IMR-90 (cell line): ENCODE data around the gene NUTM2A. TPM values are rescaled to one million over a fixed set of nuclear protein-coding genes. Genes with fewer than 3 reads are reported as not detected.
"Not testable (repeated sequence)": the region's sequence is repeated elsewhere in the genome, so short reads cannot be mapped to it uniquely, and the experiment has no call there.

Source experiments
- ATAC-seq: fragments of 200-7000 bp; cut with Tn5 transposase; 2 replicates; pipeline ENCODE4 v1.9.1; 2020; ENCODE audit warnings: low read depth, mild to moderate bottlenecking, moderate library complexity
- BruUV-seq: library from RNA; stranded (reverse); fragments of 400-500 nt; replicated peaks from 2 replicates; lab custom pipeline; 2021; lab: Mats Ljungman, UMichigan
- CTCF ChIA-PET: fragments of 300-600 bp; formaldehyde crosslinking; extraction: SDS; loops from one replicate; lab custom pipeline; 2021; ENCODE audit warnings: antibody characterized with exemption; lab: Yijun Ruan, JAX
- POLR2A ChIA-PET: fragments of 300-600 bp; sonication (Branson Sonifier 250); formaldehyde crosslinking; loops from one replicate; lab custom pipeline; 2022; ENCODE audit warnings: antibody characterized with exemption; ENCODE audit not compliant: unreplicated experiment; lab: Charles Lee
- DNase-seq: peaks from one replicate; pipeline ENCODE4 v3.0.0; 2013
- H2AFZ ChIP-seq: replicated peaks from 2 replicates; pipeline ENCODE3; 2013; ENCODE audit warnings: low read length, mild to moderate bottlenecking; ENCODE audit not compliant: poor library complexity
- H2AK5ac ChIP-seq: 2 replicates; pipeline ENCODE4 v1.6.1; 2013; ENCODE audit warnings: low read depth, low read length, inconsistent platforms
- H2AK9ac ChIP-seq: replicated peaks from 2 replicates; pipeline ENCODE3; 2013; ENCODE audit warnings: mild to moderate bottlenecking, low read depth, low read length, moderate library complexity; ENCODE audit not compliant: poor library complexity
- H2BK120ac ChIP-seq: 2 replicates; pipeline ENCODE4 v1.6.1; 2013; ENCODE audit warnings: low read depth, low read length, inconsistent platforms
- H2BK15ac ChIP-seq: 3 replicates; pipeline ENCODE4 v1.6.1; 2013; ENCODE audit warnings: low read depth, low read length, inconsistent platforms
- H2BK20ac ChIP-seq: 2 replicates; pipeline ENCODE4 v1.6.1; 2013; ENCODE audit warnings: low read depth, mild to moderate bottlenecking, inconsistent platforms, low read length, moderate library complexity
- H2BK5ac ChIP-seq: 2 replicates; pipeline ENCODE4 v1.6.1; 2013; ENCODE audit warnings: mild to moderate bottlenecking, low read depth, low read length, inconsistent platforms; ENCODE audit not compliant: poor library complexity, severe bottlenecking
- H3K14ac ChIP-seq: replicated peaks from 2 replicates; pipeline ENCODE4 v1.6.1; 2013; ENCODE audit warnings: low read depth, low read length, inconsistent platforms
- H3K18ac ChIP-seq: 2 replicates; pipeline ENCODE4 v1.6.1; 2013; ENCODE audit warnings: low read depth, low read length, control low read depth
- H3K23ac ChIP-seq: 2 replicates; pipeline ENCODE4 v1.6.1; 2013; ENCODE audit warnings: low read depth, low read length, inconsistent platforms
- H3K27ac ChIP-seq: 2 replicates; pipeline ENCODE4 v1.5.1; 2013; ENCODE audit warnings: mild to moderate bottlenecking, control low read depth, low read length; ENCODE audit not compliant: insufficient read depth
- H3K27me3 ChIP-seq: 2 replicates; pipeline ENCODE4 v1.6.1; 2013; ENCODE audit warnings: low read length; ENCODE audit not compliant: control insufficient read depth, insufficient read depth
- H3K36me3 ChIP-seq: 2 replicates; pipeline ENCODE4 v1.6.1; 2013; ENCODE audit warnings: low read length, mixed read lengths; ENCODE audit not compliant: control insufficient read depth, insufficient read depth
- H3K4ac ChIP-seq: 2 replicates; pipeline ENCODE4 v1.6.1; 2013; ENCODE audit warnings: low read depth, low read length, inconsistent platforms
- H3K4me1 ChIP-seq: 2 replicates; pipeline ENCODE4 v1.6.1; 2013; ENCODE audit warnings: low read length, mixed read lengths; ENCODE audit not compliant: control insufficient read depth, insufficient read depth
- H3K4me2 ChIP-seq: 2 replicates; pipeline ENCODE4 v1.6.1; 2013; ENCODE audit warnings: low read depth, mild to moderate bottlenecking, control low read depth, low read length, moderate library complexity
- H3K4me3 ChIP-seq: 2 replicates; pipeline ENCODE4 v1.5.1; 2013; ENCODE audit warnings: low read depth, mild to moderate bottlenecking, control low read depth, low read length, moderate library complexity; ENCODE audit not compliant: insufficient read depth
- H3K56ac ChIP-seq: 2 replicates; pipeline ENCODE4 v1.6.1; 2013; ENCODE audit warnings: low read length, inconsistent platforms; ENCODE audit not compliant: insufficient read depth; ENCODE audit errors: extremely low read depth
- H3K79me1 ChIP-seq, 2 experiments: 2 replicates each; pipeline ENCODE4 v1.6.1; 2013; ENCODE audit warnings: low read length in 2 of 2, inconsistent platforms in 1 of 2, low read depth in 1 of 2
- H3K9ac ChIP-seq: 2 replicates; pipeline ENCODE4 v1.6.1; 2013; ENCODE audit warnings: low read depth, low read length, control low read depth
- H3K9me1 ChIP-seq: 2 replicates; pipeline ENCODE4 v1.6.1; 2013; ENCODE audit warnings: low read length, inconsistent platforms; ENCODE audit not compliant: insufficient read depth
- H3K9me3 ChIP-seq: 2 replicates; pipeline ENCODE4 v1.6.1; 2013; ENCODE audit warnings: low read length; ENCODE audit not compliant: control insufficient read depth, insufficient read depth
- H4K20me1 ChIP-seq: 2 replicates; pipeline ENCODE4 v1.6.1; 2013; ENCODE audit warnings: low read length, inconsistent platforms; ENCODE audit not compliant: insufficient read depth
- H4K5ac ChIP-seq: 2 replicates; pipeline ENCODE4 v1.6.1; 2013; ENCODE audit warnings: mild to moderate bottlenecking, low read depth, low read length, control low read depth
- H4K8ac ChIP-seq, 2 experiments: 2 replicates each; pipeline ENCODE4 v1.6.1; 2013; ENCODE audit warnings: low read depth in 2 of 2, low read length in 2 of 2, control low read depth in 1 of 2, inconsistent platforms in 1 of 2
- H4K91ac ChIP-seq: 2 replicates; pipeline ENCODE4 v1.6.1; 2013; ENCODE audit warnings: low read depth, low read length, inconsistent platforms; ENCODE audit not compliant: insufficient read depth
- WGBS, 2 experiments: methylation state at CpG; one replicate each; pipeline versions ENCODE4 v1.1.5 to v1.1.7; 2013; ENCODE audit warnings: missing lambda C conversion rate in 2 of 2; ENCODE audit not compliant: insufficient read length in 1 of 2; ENCODE audit errors: extremely low coverage in 2 of 2; 5-methylcytosine and 5-hydroxymethylcytosine counted together
- dilution Hi-C: fragments of 300-500 bp; cut with HindIII; formaldehyde crosslinking; loops from one replicate; pipeline ENCODE4 v1.14.3; 2018; ENCODE audit warnings: low sequenced_read_pairs; ENCODE audit not compliant: unreplicated experiment
- in situ Hi-C: fragments of 300-500 bp; cut with MboI; formaldehyde crosslinking; loops from 3 replicates; pipeline ENCODE4 v1.14.3; 2019; ENCODE audit warnings: low sequenced_read_pairs, inconsistent platforms, mixed read lengths
- intact Hi-C: fragments of 100-400 bp; cut with micrococcal nuclease; formaldehyde crosslinking; loops from 2 replicates; pipeline ENCODE4 v1.10.0; 2022
- polyA plus RNA-seq, 3 experiments: library from polyadenylated mRNA; depleted of rRNA; stranded (reverse); fragments of >200 nt; gene quantifications; 2 replicates each; pipeline ENCODE4 v1.2.3, GENCODE V29; 2012; ENCODE audit warnings: low replicate concordance in 1 of 3
- total RNA-seq: library from RNA; depleted of rRNA; stranded (reverse); fragments of >200 nt; gene quantifications from 2 replicates; pipeline ENCODE4 v1.2.3, GENCODE V29; 2012

The NUTM2A gene
- total and polyA plus RNA-seq, 2 of the 4 experiments (the other 2 are of a cell fraction): 0.10 to 0.18 TPM

DNA sequence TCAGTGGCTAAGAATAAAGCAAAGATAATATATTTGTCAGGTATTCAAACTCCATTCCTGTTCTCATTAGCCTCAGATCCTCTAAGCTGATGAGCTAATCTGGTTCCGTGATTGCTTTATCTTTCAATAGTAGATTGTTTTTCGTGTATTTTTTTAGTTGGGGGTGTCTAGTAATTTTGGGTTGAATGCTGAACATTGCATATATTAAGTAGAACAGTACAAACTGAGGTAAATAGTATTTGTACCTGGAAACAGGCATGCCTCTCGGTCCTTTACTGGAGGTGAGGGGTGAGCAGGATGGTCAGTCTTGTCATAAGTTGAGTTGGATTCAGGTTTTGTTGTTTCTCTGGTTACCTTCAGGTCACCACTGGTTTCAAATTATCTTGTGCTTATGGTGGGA is 37.7 kb upstream of the NUTM2A start:
- H4K8ac ChIP-seq, H4K91ac ChIP-seq, H4K20me1 ChIP-seq, intact Hi-C loops, H2AFZ ChIP-seq, ATAC-seq, H3K4ac ChIP-seq, in situ Hi-C loops, H2AK9ac ChIP-seq, H2BK5ac ChIP-seq, H3K23ac ChIP-seq, H3K14ac ChIP-seq, POLR2A ChIA-PET, H3K27ac ChIP-seq, H2BK20ac ChIP-seq, H3K18ac ChIP-seq, H3K9me3 ChIP-seq, H2BK15ac ChIP-seq, H2BK120ac ChIP-seq, H3K4me2 ChIP-seq, dilution Hi-C loops, H3K4me1 ChIP-seq, H3K4me3 ChIP-seq, H3K27me3 ChIP-seq, H3K9me1 ChIP-seq, BruUV-seq, H2AK5ac ChIP-seq, H3K36me3 ChIP-seq, H3K56ac ChIP-seq, H4K5ac ChIP-seq, H3K9ac ChIP-seq, H3K79me1 ChIP-seq, DNase-seq: not testable (repeated sequence)
- WGBS, 2 experiments: no CpG with 5 or more reads among the region's 3 CpGs
- CTCF ChIA-PET: interaction anchor here (0.8 kb wide), 1 partner anchor 221 kb away, joined by 5 read pairs; no protein-coding TSS in a partner anchor

DNA sequence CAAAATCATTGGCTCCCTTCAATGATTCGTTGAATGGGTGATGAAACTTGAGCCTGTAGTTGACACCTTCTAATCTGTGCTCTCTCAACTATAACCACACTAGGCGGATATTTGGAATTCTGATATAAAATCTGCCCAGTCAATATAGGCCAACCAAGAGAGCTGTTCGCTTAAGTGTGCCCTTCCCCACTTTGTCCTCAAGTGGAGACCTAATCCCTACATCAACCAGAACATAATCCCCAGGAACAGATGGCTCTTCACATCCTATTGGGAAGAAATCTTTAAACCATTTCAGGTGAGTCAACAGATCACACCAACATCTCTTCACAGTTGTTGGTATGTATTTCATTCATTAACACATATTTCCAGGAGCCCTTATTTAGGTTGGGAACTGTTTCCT is 33.4 kb upstream of the NUTM2A start:
- BruUV-seq, H2BK120ac ChIP-seq, POLR2A ChIA-PET, H3K9me1 ChIP-seq, DNase-seq, H4K91ac ChIP-seq, H3K4me3 ChIP-seq, in situ Hi-C loops, H2AK5ac ChIP-seq, H3K18ac ChIP-seq, CTCF ChIA-PET, H3K27ac ChIP-seq, H3K79me1 ChIP-seq, H3K56ac ChIP-seq, H2AK9ac ChIP-seq, H3K4me2 ChIP-seq, H3K9me3 ChIP-seq, H3K27me3 ChIP-seq, H2BK15ac ChIP-seq, H4K8ac ChIP-seq, H4K5ac ChIP-seq, intact Hi-C loops, H3K9ac ChIP-seq, H2BK5ac ChIP-seq, H3K14ac ChIP-seq, H3K4me1 ChIP-seq, H3K23ac ChIP-seq, dilution Hi-C loops, ATAC-seq, H2BK20ac ChIP-seq, H4K20me1 ChIP-seq, H3K4ac ChIP-seq, H2AFZ ChIP-seq, H3K36me3 ChIP-seq: not testable (repeated sequence)
- WGBS, 2 experiments: no CpG with 5 or more reads among the region's 3 CpGs
